MM.1S (cell line): ENCODE data around the gene CASP7.

ENCODE experiments used
- CTCF ChIP-seq: fragments of 300-600 bp; sonication (generic); IDR thresholded peaks from 2 replicates; pipeline ENCODE4 v1.5.1; 2016; ENCODE audit warnings: antibody characterized with exemption, low read length, mixed read lengths
- EZH2 ChIP-seq: fragments of 300-600 bp; sonication (generic); optimal IDR thresholded peaks from 2 replicates; pipeline ENCODE3; 2017; ENCODE audit warnings: low read depth, mild to moderate bottlenecking, antibody characterized with exemption, low read length, mixed read lengths
- EZH2phosphoT487 ChIP-seq: fragments of 300-600 bp; sonication (generic); IDR thresholded peaks from 2 replicates; pipeline ENCODE4 v1.6.1; 2018; ENCODE audit warnings: antibody characterized with exemption, low read length

- TF ChIP-seq CTCF (no peak), EZH2 (no peak), EZH2phosphoT487 (no peak)
These were observed 73.4 kb downstream of the CASP7 start for GRCh38 chr10:113753020-113753692.
